Thyroid gland (tissue), 4 donors: ENCODE measurements around the gene SGIP1. TPM values are rescaled to one million over a fixed set of nuclear protein-coding genes. Genes with fewer than 3 reads are reported as not detected.
"Not testable (repeated sequence)": the region's sequence is repeated elsewhere in the genome, so short reads cannot be mapped to it uniquely, and the experiment has no call there.

Experiments
- DNase-seq, 2 donors: peaks; one replicate each; pipeline ENCODE4 v3.0.0-alpha.2; 2019
- H3K27ac ChIP-seq, 3 donors: fragments of 200-600 bp; sonication (generic); 1 replicate in 2 of 3; 2 replicates in 1 of 3; pipeline ENCODE4 v1.5.1; 2016 to 2019; ENCODE audit warnings: mild to moderate bottlenecking in 1 of 3, moderate library complexity in 1 of 3
- H3K27me3 ChIP-seq: fragments of 200-600 bp; sonication (generic); one replicate; pipeline ENCODE4 v1.5.1; 2019
- H3K36me3 ChIP-seq, 2 donors: fragments of 200-600 bp; sonication (generic); one replicate each; pipeline ENCODE4 v1.5.1; 2016 to 2019
- H3K4me1 ChIP-seq, 2 donors: fragments of 200-600 bp; sonication (generic); one replicate each; pipeline ENCODE4 v1.5.1; 2017 to 2019
- H3K4me3 ChIP-seq, 3 donors: fragments of 200-600 bp; sonication (generic); replicated peaks in 1 of 3; 1 replicate in 2 of 3; 2 replicates in 1 of 3; pipeline ENCODE4 v1.5.1; 2016; ENCODE audit warnings: mild to moderate bottlenecking in 1 of 3
- H3K9me3 ChIP-seq: fragments of 200-600 bp; sonication (generic); one replicate; pipeline ENCODE4 v1.5.1; 2017
- CTCF ChIP-seq, 6 experiments: fragments of 200-600 bp in 3 of 6; fragments of 450-650 bp in 3 of 6; sonication (generic) in 3 of 6; IDR thresholded peaks; one replicate each; pipeline ENCODE4 v1.5.1; 2016 to 2019; ENCODE audit warnings: antibody characterized with exemption in 6 of 6, mild to moderate bottlenecking in 2 of 6, inconsistent platforms in 1 of 6, moderate library complexity in 1 of 6
- POLR2A ChIP-seq, 2 donors: fragments of 450-650 bp; IDR thresholded peaks; one replicate each; pipeline ENCODE4 v1.6.1; 2017; ENCODE audit warnings: antibody characterized with exemption in 2 of 2, mild to moderate bottlenecking in 2 of 2, moderate library complexity in 1 of 2
- WGBS, 2 donors: methylation state at CpG; one replicate each; pipeline ENCODE4 v1.1.5; 2017; 5-methylcytosine and 5-hydroxymethylcytosine counted together
- intact Hi-C: fragments of 100-400 bp; cut with DNase I; formaldehyde crosslinking; loops from one replicate; pipeline ENCODE4 v1.15.1; 2023
- total RNA-seq, 4 donors: library from RNA; depleted of rRNA; stranded (reverse); fragments of >200 nt; gene quantifications; one replicate each; pipeline ENCODE4 v1.2.3, GENCODE V29; 2016

The SGIP1 gene
- total RNA-seq, 4 donors from 2014 or later, result 18.7 to 25.6 (median 22.4) TPM

GRCh38 chr1:66580081-66580480 lies 46.1 kb downstream of the SGIP1 start:
- intact Hi-C loops, result no loop called here
- DNase-seq, result no peak
- Histone ChIP-seq H3K9me3 (no peaks in the 10 kb centered on the region), H3K4me1 (peaks cover 4 to 5% of the 10 kb centered on the region in 2 donors), H3K36me3 (no peaks in the 10 kb centered on the region), H3K27ac (no peak overlapping the region), H3K27me3 (no peaks in the 10 kb centered on the region), H3K4me3 (no peak overlapping the region)
- TF ChIP-seq CTCF (IDR thresholded peaks at IDR 0.05) (no peak), POLR2A (IDR thresholded peaks at IDR 0.05) (no peak)
- 87 to 96% methylated on average over 2 of the region's 2 CpGs for WGBS, 2 donors

- Histone ChIP-seq H3K36me3 (no peaks in the 10 kb centered on the region), H3K4me1 (peaks cover 0 to 9% of the 10 kb centered on the region in 2 donors), H3K4me3 (no peak overlapping the region), H3K9me3 (no peaks in the 10 kb centered on the region), H3K27me3 (no peaks in the 10 kb centered on the region), H3K27ac (no peak overlapping the region)
- TF ChIP-seq POLR2A (IDR thresholded peaks at IDR 0.05) (no peak), CTCF (IDR thresholded peaks at IDR 0.05) (no peak)
- DNase-seq, result no peak
- WGBS, 2 donors, result 93 to 94% methylated on average over 2 of the region's 2 CpGs
- intact Hi-C loops, result no loop called here
Measured at GRCh38 chr1:66583021-66583420, 49.1 kb downstream of the SGIP1 start.

- Histone ChIP-seq H3K36me3 (no peaks in the 10 kb centered on the region), H3K9me3 (no peaks in the 10 kb centered on the region), H3K4me1 (peaks cover 0 to 9% of the 10 kb centered on the region in 2 donors), H3K27ac (peak overlapping the region in 1 of 3 donors; percentile 32), H3K27me3 (no peaks in the 10 kb centered on the region), H3K4me3 (no peak overlapping the region)
- intact Hi-C loops, result no loop called here
- DNase-seq, result no peak
- TF ChIP-seq POLR2A (IDR thresholded peaks at IDR 0.05) (no peak), CTCF (IDR thresholded peaks at IDR 0.05) (no peak)
Measured at GRCh38 chr1:66585002-66585401, 51.0 kb downstream of the SGIP1 start.

- no peak overlapping the region for H3K4me3 ChIP-seq
- TF ChIP-seq CTCF (IDR thresholded peaks at IDR 0.05) (no peak), POLR2A (IDR thresholded peaks at IDR 0.05) (no peak)
- no peaks in the 10 kb centered on the region for H3K36me3 ChIP-seq
- no peak overlapping the region for H3K27ac ChIP-seq
- H3K4me1 ChIP-seq, result peaks cover 0 to 9% of the 10 kb centered on the region in 2 donors
- intact Hi-C loops, result no loop called here
- no peak for DNase-seq
- no peaks in the 10 kb centered on the region for H3K9me3 ChIP-seq
- H3K27me3 ChIP-seq, result no peaks in the 10 kb centered on the region
Measured at GRCh38 chr1:66589326-66589725, 55.4 kb downstream of the SGIP1 start.

GRCh38 chr1:66592106-66592507 lies 58.2 kb downstream of the SGIP1 start:
- H3K36me3 ChIP-seq, H3K9me3 ChIP-seq, DNase-seq, H3K4me3 ChIP-seq, H3K4me1 ChIP-seq, H3K27ac ChIP-seq, H3K27me3 ChIP-seq, intact Hi-C loops: not testable (repeated sequence)
- WGBS, 2 donors, result 84 to 91% methylated on average over 5 of the region's 5 CpGs

GRCh38 chr1:66596191-66596590 lies 62.2 kb downstream of the SGIP1 start:
- intact Hi-C loops, result no loop called here
- H3K27ac ChIP-seq, result no peak overlapping the region
- no peak for TF ChIP-seq CTCF (IDR thresholded peaks at IDR 0.05)
- no peak for TF ChIP-seq POLR2A (IDR thresholded peaks at IDR 0.05)
- no peaks in the 10 kb centered on the region for H3K4me1 ChIP-seq
- H3K9me3 ChIP-seq, result no peaks in the 10 kb centered on the region
- no peak overlapping the region for H3K4me3 ChIP-seq
- DNase-seq, result no peak
- H3K27me3 ChIP-seq, result no peaks in the 10 kb centered on the region
- 92% methylated on average over 2 of the region's 2 CpGs for WGBS, 2 donors
- H3K36me3 ChIP-seq, result no peaks in the 10 kb centered on the region
